GM12873 (cell line): ENCODE measurements around the gene SAGE1.

ENCODE experiments used
- CTCF ChIP-seq: IDR thresholded peaks from 2 replicates; pipeline ENCODE4 v1.5.1; 2012; ENCODE audit warnings: low read depth, mild to moderate bottlenecking, moderate library complexity, low read length, control low read depth; ENCODE audit not compliant: insufficient read depth; ENCODE audit errors: missing control alignments

The SAGE1 gene

GRCh38 chrX:135910251-135910650 is 16.7 kb downstream of the SAGE1 start:
- no peak for TF ChIP-seq CTCF

- no peak for TF ChIP-seq CTCF
Observed at GRCh38 chrX:135914404-135914803, 20.9 kb downstream of the SAGE1 start.

GRCh38 chrX:135923353-135923752 is 29.8 kb downstream of the SAGE1 start:
- TF ChIP-seq CTCF: peak; percentile 48

- no peak for TF ChIP-seq CTCF
Observed at GRCh38 chrX:135927897-135928296, 34.4 kb downstream of the SAGE1 start.

GRCh38 chrX:135931644-135932487 is 38.4 kb downstream of the SAGE1 start:
- peak; percentile 80 for TF ChIP-seq CTCF

- no peak for TF ChIP-seq CTCF
Observed at GRCh38 chrX:135944486-135944885, 51.0 kb downstream of the SAGE1 start.

- TF ChIP-seq CTCF: no peak
Observed at GRCh38 chrX:135951291-135951690, 57.8 kb downstream of the SAGE1 start.
